Smooth muscle cell (in vitro differentiated cells): ENCODE data around the gene TDRD12. TPM values are rescaled to one million over a fixed set of nuclear protein-coding genes. Genes with fewer than 3 reads are reported as not detected.

Experiments
- DNase-seq: peaks from one replicate; lab custom pipeline; 2025; ENCODE audit not compliant: unreplicated experiment; lab: John Stamatoyannopoulos, UW
- H2AFZ ChIP-seq: fragments of 200-600 bp; sonication (generic); 2 replicates; pipeline ENCODE4 v1.6.0; 2016; ENCODE audit warnings: antibody characterized with exemption, low read depth, mild to moderate bottlenecking
- H3F3A ChIP-seq: fragments of 200-600 bp; sonication (generic); 2 replicates; pipeline ENCODE4 v1.6.0; 2017; ENCODE audit warnings: antibody characterized with exemption, low read depth
- H3K27ac ChIP-seq: fragments of 200-600 bp; sonication (generic); 2 replicates; pipeline ENCODE4 v1.5.1; 2016; ENCODE audit warnings: low read depth, mild to moderate bottlenecking
- H3K27me3 ChIP-seq: fragments of 200-600 bp; sonication (generic); 2 replicates; pipeline ENCODE4 v1.6.1; 2016; ENCODE audit warnings: low read depth, mild to moderate bottlenecking
- H3K36me3 ChIP-seq: fragments of 200-600 bp; sonication (generic); 2 replicates; pipeline ENCODE4 v1.5.1; 2016; ENCODE audit warnings: low read depth
- H3K4me1 ChIP-seq: fragments of 200-600 bp; sonication (generic); 2 replicates; pipeline ENCODE4 v1.5.1; 2016; ENCODE audit warnings: low read depth
- H3K4me2 ChIP-seq: fragments of 200-600 bp; sonication (generic); 2 replicates; pipeline ENCODE4 v1.6.0; 2016; ENCODE audit warnings: mild to moderate bottlenecking
- H3K4me3 ChIP-seq: fragments of 200-600 bp; sonication (generic); 2 replicates; pipeline ENCODE4 v1.5.1; 2016; ENCODE audit warnings: mild to moderate bottlenecking
- H3K79me2 ChIP-seq: fragments of 200-600 bp; sonication (generic); 2 replicates; pipeline ENCODE4 v1.6.0; 2016; ENCODE audit warnings: low read depth, mild to moderate bottlenecking
- H3K9ac ChIP-seq: fragments of 200-600 bp; sonication (generic); 2 replicates; pipeline ENCODE4 v1.6.0; 2016; ENCODE audit warnings: low read depth
- H3K9me3 ChIP-seq: fragments of 200-600 bp; sonication (generic); replicated peaks from 2 replicates; pipeline ENCODE4 v1.5.1; 2016; ENCODE audit warnings: low read depth
- H4K20me1 ChIP-seq: fragments of 200-600 bp; sonication (generic); 2 replicates; pipeline ENCODE4 v1.6.0; 2016; ENCODE audit warnings: low read depth
- WGBS: methylation state at CpG from one replicate; pipeline ENCODE4 v1.1.7; 2016; ENCODE audit warnings: low lambda C conversion rate; 5-methylcytosine and 5-hydroxymethylcytosine counted together
- polyA plus RNA-seq: library from polyadenylated mRNA; unstranded; fragments of >200 nt; fragmentation: Nextera tagmentation; extraction: Ambion mirVana; gene quantifications from 2 replicates; pipeline ENCODE4 v1.2.1, GENCODE V29; 2016
- total RNA-seq: library from RNA; depleted of rRNA; stranded (reverse); fragments of >200 nt; gene quantifications from 2 replicates; pipeline ENCODE4 v1.2.3, GENCODE V29; 2014
- TF ChIP-seq, protein P1 (sequence below): fragments of 200-600 bp; sonication (generic); IDR thresholded peaks from 2 replicates; pipeline ENCODE4 v1.5.1; 2017; ENCODE audit warnings: borderline replicate concordance, mild to moderate bottlenecking, antibody characterized with exemption; ENCODE audit not compliant: insufficient read depth, poor library complexity, severe bottlenecking

Gene TDRD12
- total and polyA plus RNA-seq, 2 experiments from 2014 or later = 0.05 to 1.1 TPM

DNA sequence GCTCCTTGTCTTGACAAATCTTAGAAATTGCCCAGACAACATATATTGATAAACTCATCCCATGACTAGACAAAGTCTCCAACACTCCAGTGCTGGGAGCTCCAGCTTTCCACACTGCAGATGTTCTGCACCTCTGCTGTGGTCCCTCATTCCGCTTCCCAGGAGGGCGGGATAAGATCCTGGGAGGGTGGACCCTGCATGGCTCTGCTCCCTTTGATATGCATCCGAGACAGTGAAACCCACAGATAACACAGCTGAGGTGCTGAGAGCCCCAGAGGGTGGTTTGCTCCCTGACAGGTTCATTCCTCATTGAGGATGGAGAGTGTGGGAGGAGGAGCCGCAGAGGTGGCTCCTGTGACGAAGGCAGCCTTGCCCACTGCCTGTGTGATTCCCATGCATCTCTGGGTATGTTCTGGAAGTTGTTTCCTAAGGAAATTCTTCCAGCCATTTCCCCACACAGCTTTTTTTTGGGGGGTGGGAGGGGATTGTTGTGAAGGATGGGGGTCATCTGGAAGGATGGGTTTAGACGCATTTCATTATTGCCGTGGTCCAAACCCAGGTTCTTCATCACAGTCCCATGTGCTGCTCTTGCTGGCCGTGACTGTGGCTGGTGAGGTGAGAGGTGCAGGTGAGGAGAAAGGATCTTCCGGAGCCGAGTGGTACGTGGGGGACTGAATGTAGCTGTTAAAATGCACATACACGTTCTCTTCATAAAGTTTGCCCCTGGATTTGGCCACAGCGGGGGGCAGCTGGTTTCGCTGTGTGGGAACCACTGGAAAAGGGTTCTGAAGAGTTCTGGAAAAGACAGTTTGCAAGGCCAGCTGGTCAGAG is 103.6 kb downstream of the TDRD12 start:
- no peak for DNase-seq
- Histone ChIP-seq H3K4me2 (no peak overlapping the region), H3K4me1 (no peaks in the 10 kb centered on the region), H3K27ac (no peak overlapping the region), H3F3A (no peaks in the 10 kb centered on the region), H3K9me3 (no peaks in the 10 kb centered on the region), H3K4me3 (no peak overlapping the region), H2AFZ (no peak overlapping the region), H4K20me1 (no peaks in the 10 kb centered on the region), H3K9ac (no peak overlapping the region), H3K79me2 (no peaks in the 10 kb centered on the region), H3K27me3 (no peaks in the 10 kb centered on the region), H3K36me3 (no peaks in the 10 kb centered on the region)
- WGBS = 91% methylated on average over 14 of the region's 14 CpGs
- TF ChIP-seq, protein P1, sequence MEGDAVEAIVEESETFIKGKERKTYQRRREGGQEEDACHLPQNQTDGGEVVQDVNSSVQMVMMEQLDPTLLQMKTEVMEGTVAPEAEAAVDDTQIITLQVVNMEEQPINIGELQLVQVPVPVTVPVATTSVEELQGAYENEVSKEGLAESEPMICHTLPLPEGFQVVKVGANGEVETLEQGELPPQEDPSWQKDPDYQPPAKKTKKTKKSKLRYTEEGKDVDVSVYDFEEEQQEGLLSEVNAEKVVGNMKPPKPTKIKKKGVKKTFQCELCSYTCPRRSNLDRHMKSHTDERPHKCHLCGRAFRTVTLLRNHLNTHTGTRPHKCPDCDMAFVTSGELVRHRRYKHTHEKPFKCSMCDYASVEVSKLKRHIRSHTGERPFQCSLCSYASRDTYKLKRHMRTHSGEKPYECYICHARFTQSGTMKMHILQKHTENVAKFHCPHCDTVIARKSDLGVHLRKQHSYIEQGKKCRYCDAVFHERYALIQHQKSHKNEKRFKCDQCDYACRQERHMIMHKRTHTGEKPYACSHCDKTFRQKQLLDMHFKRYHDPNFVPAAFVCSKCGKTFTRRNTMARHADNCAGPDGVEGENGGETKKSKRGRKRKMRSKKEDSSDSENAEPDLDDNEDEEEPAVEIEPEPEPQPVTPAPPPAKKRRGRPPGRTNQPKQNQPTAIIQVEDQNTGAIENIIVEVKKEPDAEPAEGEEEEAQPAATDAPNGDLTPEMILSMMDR = no peak

DNA sequence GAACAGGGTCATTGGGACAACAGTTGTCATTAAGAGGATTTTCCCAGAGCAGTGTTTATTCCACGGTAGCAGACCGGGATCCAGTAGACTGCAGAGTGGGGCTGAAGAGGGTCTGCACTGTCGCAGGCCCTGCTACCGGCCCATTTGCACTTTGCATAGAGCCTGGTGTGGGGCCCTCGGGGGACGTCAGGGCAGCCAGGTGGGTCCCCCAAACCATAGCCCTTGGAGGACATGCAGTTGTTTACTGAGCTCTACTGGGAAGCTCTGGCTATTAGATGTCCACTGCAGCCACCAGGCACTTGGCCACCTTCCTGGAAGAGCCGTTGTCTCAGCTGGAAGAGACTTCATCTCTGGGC is 104.2 kb downstream of the TDRD12 start:
- Histone ChIP-seq H3K4me2 (no peak overlapping the region), H3K9me3 (no peaks in the 10 kb centered on the region), H3K9ac (no peak overlapping the region), H3K27me3 (no peaks in the 10 kb centered on the region), H3K36me3 (no peaks in the 10 kb centered on the region), H2AFZ (no peak overlapping the region), H3K4me1 (no peaks in the 10 kb centered on the region), H3F3A (no peaks in the 10 kb centered on the region), H4K20me1 (no peaks in the 10 kb centered on the region), H3K79me2 (no peaks in the 10 kb centered on the region), H3K4me3 (no peak overlapping the region), H3K27ac (no peak overlapping the region)
- TF ChIP-seq, protein P1 = no peak
- no peak for DNase-seq
- WGBS = 97% methylated on average over 7 of the region's 7 CpGs

DNA sequence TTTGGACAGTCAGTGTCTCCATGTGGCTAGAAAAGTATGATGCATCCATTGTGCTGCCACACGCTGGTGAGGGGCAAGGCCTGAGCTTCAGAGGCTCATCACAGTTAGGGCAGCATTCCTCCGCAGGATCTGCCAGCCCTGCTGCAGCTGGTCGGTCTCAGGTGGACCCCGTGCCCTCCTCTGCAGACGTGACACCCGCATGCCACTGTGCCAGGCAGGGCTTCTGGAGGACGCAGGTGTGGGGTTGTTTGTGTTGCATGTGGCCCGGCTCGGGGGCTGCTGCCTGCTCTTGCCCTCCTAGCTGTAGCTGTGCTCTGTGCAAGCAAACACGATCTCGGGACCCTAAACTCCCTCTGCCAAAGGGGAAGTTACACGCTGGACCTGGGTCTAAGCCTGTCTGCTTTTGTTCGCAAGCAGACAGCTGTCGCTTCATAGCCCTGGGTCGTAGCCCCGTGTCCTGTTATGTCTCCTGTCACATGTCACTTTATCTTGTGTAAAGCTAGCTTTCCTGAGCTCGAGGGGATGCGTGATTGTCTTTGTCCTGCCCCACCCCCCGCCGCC is 104.7 kb downstream of the TDRD12 start:
- no peak overlapping the region for H3K4me2 ChIP-seq
- H3K27ac ChIP-seq = no peak overlapping the region
- H3F3A ChIP-seq = no peaks in the 10 kb centered on the region
- no peak overlapping the region for H3K4me3 ChIP-seq
- no peak overlapping the region for H3K9ac ChIP-seq
- TF ChIP-seq, protein P1 = no peak
- H3K36me3 ChIP-seq = no peaks in the 10 kb centered on the region
- no peaks in the 10 kb centered on the region for H4K20me1 ChIP-seq
- H3K79me2 ChIP-seq = no peaks in the 10 kb centered on the region
- H3K27me3 ChIP-seq = no peaks in the 10 kb centered on the region
- no peaks in the 10 kb centered on the region for H3K9me3 ChIP-seq
- DNase-seq = no peak
- H2AFZ ChIP-seq = no peak overlapping the region
- 65% methylated on average over 20 of the region's 20 CpGs for WGBS
- no peaks in the 10 kb centered on the region for H3K4me1 ChIP-seq
